GM12864 (cell line): ENCODE results near the gene TEX264.

ENCODE experiments used
- DNase-seq: peaks from one replicate; pipeline ENCODE4 v3.0.0-alpha.2; 2011; ENCODE audit warnings: low read depth
- H3K4me3 ChIP-seq: 2 replicates; pipeline ENCODE4 v1.5.1; 2011; ENCODE audit warnings: mild to moderate bottlenecking, low read depth, low read length, control low read depth
- TF ChIP-seq, protein P1 (sequence below): IDR thresholded peaks from 2 replicates; pipeline ENCODE4 v1.5.1; 2011; ENCODE audit warnings: low read depth, mild to moderate bottlenecking, moderate library complexity, low read length, control low read depth, inconsistent platforms; ENCODE audit errors: missing control alignments

The TEX264 gene

DNA sequence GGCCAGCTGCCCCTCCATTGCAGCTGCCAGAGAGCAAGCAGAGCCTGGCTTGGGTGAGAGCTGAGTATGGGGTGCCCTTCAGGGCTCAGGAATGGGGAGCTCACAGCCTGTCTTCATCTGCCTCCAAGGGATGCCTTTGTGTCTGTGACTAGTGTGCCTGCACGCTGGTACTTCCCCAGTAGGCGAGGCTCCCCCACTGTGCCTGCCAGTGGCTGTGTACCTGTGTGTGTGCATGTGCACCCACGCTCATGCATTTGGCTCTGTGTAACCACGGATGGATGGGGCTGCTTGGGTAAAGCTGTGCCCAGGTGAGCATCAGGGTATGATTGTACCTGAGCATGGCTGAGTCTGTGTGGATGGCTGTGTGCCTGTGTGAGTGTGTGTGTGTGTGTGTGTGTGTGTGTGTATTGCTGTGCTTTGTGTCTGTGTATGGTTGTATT, 33.5 kb downstream of the TEX264 start:
- TF ChIP-seq, protein P1, sequence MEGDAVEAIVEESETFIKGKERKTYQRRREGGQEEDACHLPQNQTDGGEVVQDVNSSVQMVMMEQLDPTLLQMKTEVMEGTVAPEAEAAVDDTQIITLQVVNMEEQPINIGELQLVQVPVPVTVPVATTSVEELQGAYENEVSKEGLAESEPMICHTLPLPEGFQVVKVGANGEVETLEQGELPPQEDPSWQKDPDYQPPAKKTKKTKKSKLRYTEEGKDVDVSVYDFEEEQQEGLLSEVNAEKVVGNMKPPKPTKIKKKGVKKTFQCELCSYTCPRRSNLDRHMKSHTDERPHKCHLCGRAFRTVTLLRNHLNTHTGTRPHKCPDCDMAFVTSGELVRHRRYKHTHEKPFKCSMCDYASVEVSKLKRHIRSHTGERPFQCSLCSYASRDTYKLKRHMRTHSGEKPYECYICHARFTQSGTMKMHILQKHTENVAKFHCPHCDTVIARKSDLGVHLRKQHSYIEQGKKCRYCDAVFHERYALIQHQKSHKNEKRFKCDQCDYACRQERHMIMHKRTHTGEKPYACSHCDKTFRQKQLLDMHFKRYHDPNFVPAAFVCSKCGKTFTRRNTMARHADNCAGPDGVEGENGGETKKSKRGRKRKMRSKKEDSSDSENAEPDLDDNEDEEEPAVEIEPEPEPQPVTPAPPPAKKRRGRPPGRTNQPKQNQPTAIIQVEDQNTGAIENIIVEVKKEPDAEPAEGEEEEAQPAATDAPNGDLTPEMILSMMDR = no peak
- no peak for DNase-seq
- no peak overlapping the region for H3K4me3 ChIP-seq

DNA sequence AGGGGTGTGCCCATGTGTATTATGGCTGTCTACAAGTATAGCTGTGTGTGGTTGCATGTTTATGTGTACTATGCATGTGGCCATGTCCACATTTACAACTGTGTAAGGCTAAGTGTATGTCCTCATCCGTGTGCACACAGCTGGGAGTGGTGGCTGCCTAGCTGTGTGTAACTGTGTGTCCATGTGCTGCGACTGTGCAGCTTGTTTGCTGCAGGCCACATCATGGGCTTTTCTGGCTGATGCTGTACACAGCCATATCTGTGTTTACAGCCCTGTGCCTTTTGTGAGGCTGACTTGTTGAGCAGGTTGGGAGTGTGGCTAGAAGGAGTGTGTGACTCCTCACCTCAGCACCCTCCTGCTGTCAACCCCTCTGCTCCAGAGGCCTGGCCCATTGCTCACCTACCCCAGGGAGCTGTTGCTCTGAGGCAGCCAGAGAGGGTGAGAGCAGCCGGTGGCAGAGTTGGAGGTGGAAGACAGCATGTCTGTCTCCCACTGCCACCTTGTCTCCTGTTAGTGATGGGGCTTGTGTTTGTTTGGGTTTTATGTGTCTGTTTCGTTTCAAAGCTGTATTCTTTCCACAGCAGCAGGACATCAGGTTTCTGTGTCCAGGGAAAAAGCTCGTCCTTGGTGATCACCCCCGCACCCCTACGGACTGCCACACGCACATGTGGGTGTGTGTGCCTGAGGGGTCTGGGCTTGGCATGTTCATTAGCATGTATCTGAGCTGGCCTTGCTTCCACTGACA, 34.4 kb downstream of the TEX264 start:
- TF ChIP-seq, protein P1 = no peak
- no peak overlapping the region for H3K4me3 ChIP-seq
- DNase-seq = no peak

DNA sequence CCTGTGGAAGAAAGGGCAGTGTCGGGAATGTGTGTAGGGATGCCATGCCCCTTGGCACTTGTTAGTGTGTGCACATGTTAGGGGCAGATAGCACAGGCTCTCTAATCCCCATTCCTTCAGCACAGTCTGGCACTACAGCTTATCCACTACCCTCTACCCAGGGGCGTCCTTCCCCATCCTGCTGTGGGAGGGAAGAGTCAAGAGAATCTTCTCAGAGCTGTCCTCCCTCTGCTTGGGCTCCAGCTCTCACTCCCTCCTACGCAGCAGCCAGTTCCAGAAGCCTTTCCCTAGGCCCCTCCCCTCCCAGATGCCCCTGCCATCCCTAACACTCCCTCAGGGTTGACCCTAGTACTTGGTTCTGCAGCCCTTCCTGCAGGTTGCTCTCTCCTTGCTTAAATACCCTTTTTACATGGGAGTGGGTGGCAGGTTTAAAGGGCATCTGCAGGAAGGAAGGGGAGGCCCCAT, 35.0 kb downstream of the TEX264 start:
- H3K4me3 ChIP-seq = no peak overlapping the region
- DNase-seq = no peak
- TF ChIP-seq, protein P1 = no peak

DNA sequence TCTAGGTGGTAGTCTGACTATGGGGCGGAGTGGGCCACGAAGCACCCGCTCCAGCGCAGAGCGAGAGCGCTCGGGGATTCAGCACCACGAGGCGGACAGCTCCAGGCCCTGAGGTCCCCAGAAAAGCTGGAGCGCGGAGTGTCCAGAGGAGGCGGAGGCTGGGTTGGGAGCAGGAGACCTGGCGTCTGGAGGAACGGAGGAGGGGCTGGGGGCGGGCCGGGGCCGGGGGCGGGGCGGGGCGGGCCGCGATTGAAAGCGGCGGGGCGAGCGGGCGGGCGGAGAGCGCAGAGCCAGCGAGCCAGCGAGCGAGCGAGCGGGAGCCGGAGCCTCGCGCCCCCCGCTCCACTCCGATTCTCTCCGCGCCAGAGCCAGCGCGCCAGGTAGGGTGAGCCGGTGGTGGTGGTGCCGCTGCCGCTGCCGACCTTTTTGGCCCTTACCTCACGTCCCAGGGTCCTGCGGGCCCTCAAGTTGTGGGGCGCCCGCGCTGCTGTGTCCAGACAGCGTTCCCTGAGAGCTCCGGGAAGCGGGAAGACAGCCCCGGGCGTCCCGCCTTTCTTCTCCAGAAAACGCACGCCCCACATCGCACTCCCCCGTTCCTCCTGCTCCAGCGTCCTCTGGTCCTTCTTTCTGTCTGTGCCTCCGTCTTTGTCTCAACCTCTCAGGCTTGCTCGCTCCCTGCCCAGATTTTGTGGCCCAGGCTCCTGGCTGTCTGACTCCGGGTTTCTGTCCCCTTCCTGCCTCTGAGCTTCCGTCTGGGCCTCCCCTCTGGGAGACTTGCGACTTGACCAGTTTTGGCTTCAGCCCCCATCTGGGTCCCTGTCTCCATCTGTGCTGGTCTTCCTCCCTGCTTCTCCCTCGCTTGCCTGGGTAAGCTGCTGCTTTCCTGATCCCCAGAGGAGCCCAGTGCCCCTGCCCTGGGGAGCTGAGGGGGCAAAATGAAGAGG, 36.0 kb downstream of the TEX264 start, which contains the start of gene GRM2:
Gene GRM2 (plus strand): TSS at position 281 of the 944 bp plus-strand sequence. CDS start 1,916 bp downstream, outside the sequence.
- no peak for DNase-seq
- H3K4me3 ChIP-seq = no peak within 1 kb of the TSS
- TF ChIP-seq, protein P1 = no peak

DNA sequence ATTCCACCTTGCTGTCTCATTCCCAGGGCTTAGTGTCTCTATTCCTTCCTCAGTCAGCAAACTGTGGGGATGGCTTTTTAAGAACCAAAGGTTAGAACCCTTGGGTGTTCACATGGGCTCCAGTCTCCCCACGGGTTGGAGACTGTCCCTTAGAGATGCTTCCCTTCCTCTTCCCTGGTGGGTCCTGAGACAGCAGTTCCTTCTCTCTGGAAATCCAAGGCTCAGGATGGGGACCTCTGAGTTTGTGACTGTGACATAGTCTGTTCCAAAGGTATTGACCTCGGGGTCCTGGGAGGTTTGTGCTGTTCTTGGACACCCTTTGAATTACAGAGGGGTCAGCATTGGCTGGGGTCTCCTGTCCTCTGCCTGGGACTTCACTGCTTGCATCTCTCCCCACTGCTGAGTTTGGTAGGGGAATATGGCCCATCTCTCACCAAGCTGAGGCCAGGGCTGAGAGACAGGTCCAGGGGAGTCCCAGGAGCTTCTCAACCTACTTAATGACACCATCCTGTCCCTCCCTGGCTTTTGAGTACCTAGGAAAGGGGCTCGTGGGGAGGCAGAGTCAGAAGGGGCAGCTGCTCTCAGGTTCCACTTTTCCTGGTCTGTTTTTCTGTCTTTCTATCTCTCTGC, 37.3 kb downstream of the TEX264 start:
- TF ChIP-seq, protein P1 = no peak
- no peak overlapping the region for H3K4me3 ChIP-seq
- no peak for DNase-seq

GRCh38 chr3:51709004-51709420, 38.0 kb downstream of the TEX264 start:
- TF ChIP-seq, protein P1 = no peak
- no peak overlapping the region for H3K4me3 ChIP-seq
- DNase-seq = no peak
